Activated CD4-positive, alpha-beta T cell treated with anti-CD3 and anti-CD28 coated beads, Interleukin-2, amount 50 U/mL, for 1 hour (primary cell): Measurements from ENCODE around the gene ZNF653.
"Not testable (repeated sequence)": the region's sequence is repeated elsewhere in the genome, so short reads cannot be mapped to it uniquely, and the experiment has no call there.

ENCODE experiments used
- DNase-seq: peaks from one replicate; pipeline ENCODE4 v3.0.0-alpha.2; 2020

ZNF653 gene

DNA sequence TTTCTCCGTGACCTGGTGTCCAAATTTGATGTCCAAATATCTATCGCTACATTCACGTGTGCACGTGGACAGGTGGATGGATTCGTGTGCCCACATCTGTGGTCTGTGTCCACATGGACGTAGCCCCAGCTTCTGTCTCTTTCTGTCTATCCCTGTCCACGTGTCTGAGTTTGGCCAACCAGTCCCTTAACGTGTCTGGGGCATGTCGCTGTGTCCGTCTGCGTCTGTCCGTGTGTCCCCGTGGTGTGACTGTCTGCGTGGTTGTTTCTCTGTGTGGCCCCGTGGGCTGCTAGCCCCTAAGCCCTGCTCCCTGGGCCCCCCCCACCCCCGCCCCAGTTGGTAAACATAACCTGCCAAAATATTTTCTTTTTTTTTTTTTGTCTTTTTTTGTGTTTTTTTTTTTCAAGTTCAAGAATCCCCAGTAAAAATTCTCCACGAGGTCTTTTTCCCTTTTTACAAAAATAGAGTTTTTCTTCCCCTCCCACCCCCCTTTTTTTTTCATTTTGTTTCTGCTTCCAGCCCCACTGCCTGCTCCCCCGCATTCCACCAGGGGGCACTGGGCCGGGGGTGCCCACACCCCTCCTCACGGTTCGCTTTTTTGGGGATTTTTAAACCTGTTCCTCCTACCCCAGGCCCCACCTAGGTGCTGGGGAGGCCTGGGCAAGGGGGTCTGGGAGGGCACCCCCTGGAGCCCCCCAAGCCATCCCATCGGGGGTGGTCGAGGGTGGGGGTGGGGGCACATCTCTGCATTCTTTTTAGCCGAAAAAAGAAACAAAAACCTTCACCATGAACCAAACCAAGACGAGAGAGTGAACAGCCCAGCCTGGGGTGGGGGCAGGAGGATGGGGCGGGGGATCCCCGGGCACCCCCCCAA, 51.9 kb downstream of the ZNF653 start:
- DNase-seq = peak; percentile 19

DNA sequence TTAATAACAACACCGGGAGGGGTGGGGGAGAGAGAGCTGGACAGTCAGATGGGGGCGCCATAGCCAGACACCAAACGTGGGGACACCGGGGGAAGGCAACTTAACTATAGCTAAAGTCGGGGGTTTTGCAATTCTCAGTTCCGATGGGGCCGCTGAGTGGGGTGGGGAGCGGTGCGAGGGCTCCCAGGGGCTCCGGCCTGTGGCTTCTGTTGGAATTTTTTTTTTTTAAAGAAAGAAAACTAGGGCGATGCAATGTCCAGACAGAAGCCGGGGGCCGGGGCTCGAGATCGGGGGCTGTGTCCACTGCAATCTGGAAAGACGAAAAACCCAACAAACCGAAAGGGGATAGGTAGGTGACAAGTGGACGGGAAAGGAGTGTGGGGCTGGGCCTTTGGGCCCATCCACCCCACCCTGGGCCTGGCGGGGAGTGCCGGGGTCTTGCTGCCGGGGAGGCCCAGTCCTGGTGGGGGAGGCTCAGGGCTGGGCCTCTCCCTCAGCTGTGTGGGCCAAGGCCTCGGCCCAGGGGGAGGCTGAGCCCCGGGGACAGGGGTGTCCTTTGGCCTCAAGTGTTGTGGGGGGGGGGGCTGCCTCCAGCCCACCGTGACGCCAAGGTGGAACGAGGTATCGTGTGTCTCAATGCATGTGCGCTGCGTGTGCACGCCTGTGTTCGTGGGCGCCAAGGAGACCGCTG, 52.9 kb downstream of the ZNF653 start:
- DNase-seq = no peak

DNA sequence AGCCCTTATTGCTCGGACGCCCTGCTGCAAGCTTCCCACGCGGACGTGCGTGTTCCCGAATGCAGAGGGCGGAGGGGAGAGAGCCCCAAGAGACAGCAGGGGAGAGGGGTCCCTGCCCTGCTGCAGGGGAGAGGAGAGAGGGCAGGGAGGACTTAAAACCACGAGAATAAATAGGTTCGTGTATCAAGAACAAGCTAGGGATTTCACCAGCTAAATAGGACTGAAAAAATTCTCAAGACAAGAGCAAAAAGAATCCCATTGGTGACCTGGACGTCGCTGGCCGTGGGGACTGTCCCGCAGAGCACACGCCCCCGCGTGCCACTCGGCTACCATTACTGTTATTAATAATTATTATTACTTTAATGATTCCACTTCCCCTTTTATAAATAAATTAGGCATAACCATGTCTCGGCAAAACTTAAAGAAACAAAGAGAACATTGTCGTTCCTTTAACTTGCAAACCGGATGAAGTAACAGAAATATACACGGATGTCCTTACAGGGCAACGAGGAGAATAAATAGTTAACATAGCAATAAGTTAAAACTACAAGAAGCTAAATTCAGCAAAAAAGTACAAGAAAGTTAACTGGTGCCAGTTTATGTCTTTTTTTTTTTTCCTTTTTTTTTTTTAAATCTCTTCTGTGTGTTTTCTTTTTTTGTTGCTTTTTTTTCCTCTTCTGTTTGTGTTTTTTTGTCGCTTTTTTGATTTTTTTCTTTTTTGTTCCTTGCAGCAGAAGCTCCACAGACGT, 53.6 kb downstream of the ZNF653 start:
- DNase-seq = no peak

DNA sequence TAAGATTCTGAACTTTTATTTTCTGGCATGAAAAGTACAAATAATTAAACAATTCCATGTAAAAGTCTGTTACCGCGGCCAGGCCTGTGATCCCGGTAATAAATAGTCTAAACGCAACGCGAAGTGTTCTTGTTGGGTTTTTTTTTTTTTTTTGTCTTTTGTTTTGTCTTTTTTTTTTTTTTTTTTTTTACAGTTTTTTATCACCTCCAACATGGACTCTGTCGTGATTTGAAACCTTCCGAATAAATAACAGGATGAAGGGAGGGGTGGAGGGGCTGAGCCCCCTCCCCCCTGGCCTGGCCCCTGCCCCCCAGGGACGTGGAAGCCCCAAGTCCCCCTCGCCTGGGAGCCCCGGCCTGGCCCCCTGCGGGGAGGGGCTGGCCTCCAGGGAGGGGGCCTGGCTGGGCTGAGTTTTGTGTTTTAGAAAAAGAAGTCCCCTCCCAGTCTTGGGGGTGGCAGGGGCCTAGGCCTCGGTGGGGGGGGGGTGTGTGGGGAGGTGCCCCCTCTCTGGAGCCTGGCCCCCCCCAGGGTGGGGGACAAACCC, 54.2 kb downstream of the ZNF653 start:
- no peak for DNase-seq

DNA sequence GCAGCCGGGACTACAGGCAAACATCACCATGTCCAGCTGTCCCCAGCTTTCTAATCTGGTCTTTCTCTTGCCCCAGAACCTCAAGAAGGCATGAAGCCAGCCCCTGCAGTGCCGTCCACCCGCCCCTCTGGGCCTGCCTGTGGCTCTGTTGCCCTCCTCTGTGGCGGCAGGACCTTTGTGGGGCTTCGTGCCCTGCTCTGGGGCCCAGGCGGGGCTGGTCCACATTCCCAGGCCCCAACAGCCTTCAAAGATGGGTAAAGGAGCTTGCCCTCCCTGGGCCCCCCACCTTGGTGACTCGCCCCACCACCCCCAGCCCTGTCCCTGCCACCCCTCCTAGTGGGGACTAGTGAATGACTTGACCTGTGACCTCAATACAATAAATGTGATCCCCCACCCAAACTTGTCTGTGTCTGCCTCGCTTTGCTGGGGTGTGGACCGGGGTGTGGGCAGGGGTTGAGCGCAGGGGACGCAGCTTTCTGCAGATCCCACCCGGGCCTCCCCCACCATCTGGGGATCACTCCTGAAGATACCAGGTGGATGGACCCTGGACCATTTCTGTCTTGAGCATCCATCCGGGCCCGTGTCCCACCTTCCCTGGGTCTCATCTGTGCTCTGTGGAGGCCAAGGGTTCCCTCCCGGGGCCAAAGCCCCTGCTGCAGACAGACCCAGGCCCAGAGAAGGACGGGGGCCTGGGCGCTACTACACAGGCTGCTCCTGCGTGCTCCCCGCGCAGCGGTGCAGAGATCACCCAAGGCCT, 54.9 kb downstream of the ZNF653 start:
- no peak for DNase-seq

DNA sequence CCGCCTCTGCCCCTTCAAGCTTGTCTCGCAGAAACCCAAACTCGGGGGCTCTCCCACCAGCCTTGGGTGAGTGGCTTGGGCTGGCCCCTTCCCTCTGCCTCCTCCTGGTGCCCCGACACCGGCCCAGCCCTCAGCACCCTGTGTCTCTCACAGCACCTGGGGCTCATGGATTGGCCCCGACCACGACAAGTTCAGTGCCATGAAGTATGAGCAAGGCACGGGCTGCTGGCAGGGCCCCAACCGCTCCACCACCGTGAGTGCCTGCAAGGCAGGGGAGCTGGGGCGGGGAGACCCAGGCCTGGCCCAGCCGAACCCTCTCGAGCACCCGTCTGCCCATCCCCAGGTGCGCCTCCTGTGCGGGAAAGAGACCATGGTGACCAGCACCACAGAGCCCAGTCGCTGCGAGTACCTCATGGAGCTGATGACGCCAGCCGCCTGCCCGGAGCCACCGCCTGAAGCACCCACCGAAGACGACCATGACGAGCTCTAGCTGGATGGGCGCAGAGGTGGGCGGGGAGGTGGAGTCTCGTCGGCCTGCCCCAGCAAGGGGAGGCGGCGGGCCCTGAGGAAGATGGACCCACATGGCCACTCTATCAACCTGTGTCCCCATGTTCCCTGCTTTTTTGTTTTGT, 56.6 kb downstream of the ZNF653 start:
- no peak for DNase-seq

DNA sequence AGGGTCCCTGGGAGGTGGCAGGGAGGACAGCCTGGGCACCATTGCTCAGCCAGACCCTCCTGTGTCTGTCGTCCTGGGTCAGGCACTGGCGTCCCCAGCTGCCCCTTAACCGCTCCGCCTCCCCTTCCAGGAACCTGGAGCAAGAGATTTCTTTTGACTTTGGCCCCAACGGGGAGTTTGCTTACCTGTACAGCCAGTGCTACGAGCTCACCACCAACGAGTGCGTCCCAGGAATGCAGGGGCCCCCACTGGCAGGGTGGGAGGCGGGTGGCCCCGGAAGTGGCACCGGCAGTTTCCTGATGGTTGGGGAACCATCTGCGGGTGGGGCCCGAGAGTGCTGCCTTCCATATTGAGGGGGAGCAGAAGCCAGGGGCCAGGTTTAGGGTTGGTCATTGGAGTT, 57.2 kb downstream of the ZNF653 start:
- DNase-seq = no peak

DNA sequence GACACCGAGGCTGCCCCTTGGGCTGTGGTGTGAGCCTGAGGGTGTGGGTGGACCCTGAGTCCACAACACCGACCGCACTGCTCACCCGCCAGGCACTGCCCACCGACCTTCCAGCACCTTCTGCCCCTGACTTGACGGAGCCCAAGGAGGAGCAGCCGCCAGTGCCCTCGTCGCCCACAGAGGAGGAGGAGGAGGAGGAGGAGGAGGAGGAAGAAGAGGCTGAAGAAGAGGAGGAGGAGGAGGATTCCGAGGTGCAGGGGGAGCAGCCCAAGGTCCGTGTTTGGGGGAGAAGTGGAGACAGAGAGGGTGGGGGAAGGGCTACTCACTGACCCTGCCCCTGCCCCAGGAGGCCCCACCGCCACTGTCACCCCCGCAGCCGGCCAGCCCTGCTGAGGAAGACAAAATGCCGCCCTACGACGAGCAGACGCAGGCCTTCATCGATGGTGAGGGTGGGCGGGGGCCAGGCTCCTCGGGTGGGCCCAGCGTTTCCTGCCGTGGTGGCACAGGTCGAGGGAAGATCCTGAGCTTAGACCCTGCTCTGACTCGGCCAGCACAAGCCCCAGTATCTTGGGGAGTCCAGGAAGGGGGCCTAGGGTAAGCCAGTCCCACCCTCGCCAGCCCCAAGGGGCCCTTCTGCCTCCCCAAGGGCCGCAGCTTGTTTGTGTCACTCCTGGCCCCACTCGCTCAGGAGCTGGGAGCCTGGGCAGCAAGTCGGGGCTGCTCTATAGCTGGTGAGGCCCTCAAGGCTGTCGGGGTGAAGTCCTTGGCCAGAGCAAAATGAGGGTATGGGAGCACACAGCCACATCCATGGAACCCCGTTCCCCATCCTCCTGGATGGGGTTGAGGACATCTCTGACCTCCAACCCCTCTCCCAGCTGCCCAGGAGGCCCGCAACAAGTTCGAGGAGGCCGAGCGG, 58.0 kb downstream of the ZNF653 start:
- no peak for DNase-seq

DNA sequence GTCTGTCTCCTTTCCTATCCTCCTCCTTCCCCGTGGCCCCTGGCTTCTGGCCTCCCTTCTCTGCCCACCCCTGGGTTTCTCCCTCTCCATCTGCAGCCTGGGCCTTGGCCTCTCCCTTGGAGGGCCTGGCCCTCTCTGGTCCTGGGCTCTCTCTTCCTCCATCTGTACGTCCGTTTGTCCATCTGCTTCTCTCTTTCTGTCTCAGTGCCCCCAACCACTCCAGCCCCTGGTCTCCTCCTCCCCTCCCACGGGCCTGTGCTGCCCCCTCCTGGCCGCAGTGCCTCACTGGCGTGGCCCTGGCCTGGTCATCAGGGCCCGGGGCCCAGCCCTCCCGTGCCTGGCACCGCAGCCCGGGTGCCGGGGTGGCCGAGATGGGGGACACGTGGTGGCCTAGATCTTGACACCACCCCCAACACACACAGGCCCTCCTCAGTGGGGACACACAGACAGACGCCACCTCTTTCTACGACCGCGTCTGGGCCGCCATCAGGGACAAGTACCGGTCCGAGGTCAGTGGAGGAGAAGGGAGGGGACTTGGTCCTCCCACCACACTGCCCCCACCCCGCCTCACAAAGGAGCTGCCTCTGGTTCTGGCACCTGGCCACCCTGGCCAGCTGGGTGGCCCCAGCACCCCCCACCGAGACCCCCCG, 58.9 kb downstream of the ZNF653 start:
- DNase-seq = peak; percentile 51

DNA sequence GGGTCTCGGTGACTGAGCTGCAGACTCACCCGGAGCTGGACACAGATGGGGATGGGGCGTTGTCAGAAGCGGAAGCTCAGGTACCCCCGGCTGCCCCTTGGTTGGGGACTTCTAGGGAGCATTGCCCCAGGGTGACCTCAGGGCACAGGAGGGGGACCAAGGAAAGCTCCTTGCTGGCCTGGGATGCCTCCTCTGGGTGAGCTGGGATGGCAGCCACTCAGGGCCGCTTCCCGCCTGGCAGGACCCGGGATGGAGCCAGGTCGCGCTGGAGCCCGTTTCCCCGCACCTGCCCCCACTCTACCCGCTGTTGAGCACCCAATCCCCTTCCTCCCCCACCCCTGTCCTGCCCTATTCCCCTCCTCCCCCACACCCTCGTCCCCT, 59.4 kb downstream of the ZNF653 start:
- DNase-seq = no peak

DNA sequence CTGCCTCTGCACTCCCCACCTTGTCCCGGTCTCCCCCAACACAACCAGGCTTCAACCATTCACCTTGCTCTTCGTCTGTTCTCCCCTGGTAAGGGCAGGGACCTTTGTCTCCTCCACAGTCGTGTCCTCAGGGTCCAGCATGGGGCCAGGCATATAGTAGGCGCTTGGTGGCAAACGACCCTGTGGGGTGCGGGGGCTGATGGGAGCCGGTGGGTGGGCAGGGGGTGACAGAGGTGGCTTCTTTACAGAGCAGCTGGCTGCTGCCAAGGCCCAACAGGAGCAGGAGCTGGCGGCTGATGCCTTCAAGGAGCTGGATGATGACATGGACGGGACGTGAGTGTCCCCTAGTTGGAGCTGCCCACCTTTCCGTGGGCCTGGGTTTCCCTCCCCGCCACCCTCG, 60.5 kb downstream of the ZNF653 start:
- no peak for DNase-seq

DNA sequence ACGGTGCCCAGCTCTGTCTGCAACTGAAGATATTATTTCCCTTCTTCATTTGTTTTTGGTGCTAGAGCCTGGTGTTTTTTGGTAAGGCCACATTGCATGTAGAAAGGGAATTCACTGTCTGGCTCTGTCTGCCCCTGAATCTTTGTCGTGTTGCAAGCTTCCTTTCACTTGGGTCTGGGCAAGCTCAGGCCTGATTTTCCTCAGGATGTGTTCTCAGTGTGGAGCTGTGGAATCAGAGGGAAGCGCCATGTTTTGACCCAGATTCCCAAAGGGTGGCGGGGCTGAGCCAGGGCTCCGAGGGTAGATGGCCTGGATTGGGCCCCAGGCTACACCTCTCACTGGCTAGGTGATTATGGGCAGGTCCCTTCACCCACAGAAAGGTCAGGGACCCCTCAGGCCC, 61.6 kb downstream of the ZNF653 start:
- no peak for DNase-seq

DNA sequence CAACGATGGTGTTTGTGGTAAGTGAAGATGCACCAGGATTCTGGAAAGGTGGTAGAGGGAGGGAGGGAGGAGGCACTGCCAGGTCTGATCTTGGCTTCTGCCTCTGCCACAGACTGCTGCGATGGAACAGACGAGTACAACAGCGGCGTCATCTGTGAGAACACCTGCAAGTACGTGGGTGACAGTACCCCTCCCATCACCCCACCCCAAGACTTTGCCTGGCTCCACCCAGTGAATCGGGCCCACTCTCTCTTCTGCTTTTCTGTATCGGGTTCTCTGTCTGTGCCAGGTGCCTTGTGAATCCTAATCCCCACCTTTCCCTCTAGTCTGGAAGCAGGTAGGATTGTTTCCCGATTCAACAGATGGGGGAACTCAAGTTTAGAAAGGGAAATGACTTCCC, 67.7 kb downstream of the ZNF653 start:
- DNase-seq = no peak

DNA sequence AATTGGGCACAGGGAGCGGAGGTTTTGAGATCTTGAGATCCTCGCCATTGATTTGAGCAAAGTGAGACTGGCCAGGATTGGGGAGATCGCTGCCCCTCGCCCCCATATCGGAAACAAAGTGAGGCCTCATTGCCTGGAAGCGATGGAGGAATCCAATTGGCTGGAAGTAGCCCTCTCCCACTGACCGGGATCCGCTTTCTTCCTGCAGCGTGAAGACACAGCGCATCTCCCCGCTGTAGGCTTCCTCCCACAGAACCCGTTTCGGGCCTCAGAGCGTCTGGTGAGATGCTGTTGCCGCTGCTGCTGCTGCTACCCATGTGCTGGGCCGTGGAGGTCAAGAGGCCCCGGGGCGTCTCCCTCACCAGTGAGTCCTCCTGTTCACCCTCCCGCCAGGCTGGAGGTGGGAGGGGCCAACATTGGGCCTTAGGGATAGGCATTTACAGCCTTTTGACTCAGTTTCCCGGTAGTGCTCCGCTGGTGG, 69.8 kb downstream of the ZNF653 start:
- DNase-seq = no peak

DNA sequence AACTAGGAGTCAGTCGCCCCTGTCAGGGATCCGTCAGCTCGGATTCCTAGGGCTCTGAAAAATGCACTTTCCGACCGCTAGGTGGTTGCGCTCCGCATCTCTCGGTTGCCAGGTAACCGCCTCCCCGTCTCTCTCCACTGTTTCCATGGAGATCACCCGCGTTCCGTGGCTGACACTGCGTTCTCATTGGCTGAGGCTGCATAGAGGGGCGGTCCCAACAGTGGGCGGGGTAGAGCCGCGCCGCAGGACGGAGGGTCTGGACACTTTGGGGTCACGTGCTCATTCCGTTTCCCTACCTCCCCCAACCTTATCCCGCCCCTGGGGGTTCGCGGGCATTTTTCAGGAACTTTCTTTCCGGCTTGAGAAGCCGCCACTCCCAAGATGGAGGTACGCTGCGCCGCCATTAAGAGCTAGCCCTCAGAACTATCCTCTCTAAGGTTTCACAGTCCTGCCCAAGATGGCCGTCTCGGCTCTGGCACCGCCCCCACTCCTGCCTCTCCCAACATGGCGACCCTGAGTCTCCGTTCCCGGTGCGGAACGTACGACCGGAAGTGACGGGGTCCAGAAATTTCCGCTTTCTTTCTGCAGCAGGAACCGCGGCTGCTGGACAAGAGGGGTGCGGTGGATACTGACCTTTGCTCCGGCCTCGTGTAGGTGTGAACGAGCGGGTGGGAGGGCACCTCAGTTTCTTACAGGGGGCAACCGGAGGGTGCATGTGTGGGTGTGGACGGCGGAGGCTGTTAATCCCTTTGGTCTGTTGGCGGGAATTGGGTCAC, 70.4 kb downstream of the ZNF653 start, which contains the start of the genes ODAD3 and PRKCSH:
Gene ODAD3 (minus strand): TSS at position 65 of the 776 bp plus-strand sequence. CDS start 105 bp downstream, outside the sequence.
Gene PRKCSH (plus strand): TSS at position 579 of the 776 bp plus-strand sequence. CDS start 483 bp downstream, outside the sequence.
- DNase-seq = peak; percentile 97

DNA sequence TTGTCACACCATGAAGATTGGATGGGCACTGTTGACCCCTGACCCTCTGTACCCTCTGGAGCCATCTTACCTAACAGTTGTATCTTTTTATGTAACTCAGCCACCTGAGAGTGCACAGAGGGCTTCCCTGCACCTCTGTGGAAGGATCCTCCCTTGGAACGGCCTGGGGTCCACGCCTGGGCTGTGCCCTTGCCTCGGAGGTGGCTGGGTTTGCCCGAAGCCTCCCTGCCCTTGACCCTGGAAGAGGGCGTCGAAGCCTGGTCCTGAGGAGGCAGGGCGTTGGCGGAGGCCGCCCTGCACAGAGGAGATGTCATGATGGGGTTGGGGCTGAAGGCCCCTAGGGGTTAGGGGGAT, 71.0 kb downstream of the ZNF653 start:
- no peak for DNase-seq

DNA sequence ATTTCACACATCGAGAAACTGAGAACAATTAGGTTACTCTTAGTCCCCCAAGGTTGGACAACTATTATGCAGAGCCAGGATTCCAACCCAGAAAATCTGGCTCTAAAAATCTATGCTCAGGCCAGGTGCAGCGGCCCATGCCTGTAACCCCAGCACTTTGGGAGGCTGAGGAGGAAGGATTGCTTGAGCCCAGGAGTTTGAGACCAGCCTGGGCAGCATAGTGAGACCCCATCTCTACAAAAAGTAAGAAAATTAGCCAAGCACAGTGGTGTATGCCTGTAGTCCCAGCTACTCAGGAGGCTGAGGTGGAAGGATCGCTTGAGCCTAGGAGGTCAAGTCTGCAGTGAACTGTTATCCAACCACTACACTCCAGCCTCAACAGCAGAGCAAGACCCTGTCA, 72.1 kb downstream of the ZNF653 start:
- not testable (repeated sequence) for DNase-seq
